Measurements from ENCODE around the gene SP100. TPM values are rescaled to one million over a fixed set of nuclear protein-coding genes. Genes with fewer than 3 reads are reported as not detected.

The SP100 gene
- total and polyA plus RNA-seq, 2 of the 8 experiments (the other 6 are each of a cell fraction or from before 2014, with no cell fraction given) = 0.06 to 1.1 TPM

DNA sequence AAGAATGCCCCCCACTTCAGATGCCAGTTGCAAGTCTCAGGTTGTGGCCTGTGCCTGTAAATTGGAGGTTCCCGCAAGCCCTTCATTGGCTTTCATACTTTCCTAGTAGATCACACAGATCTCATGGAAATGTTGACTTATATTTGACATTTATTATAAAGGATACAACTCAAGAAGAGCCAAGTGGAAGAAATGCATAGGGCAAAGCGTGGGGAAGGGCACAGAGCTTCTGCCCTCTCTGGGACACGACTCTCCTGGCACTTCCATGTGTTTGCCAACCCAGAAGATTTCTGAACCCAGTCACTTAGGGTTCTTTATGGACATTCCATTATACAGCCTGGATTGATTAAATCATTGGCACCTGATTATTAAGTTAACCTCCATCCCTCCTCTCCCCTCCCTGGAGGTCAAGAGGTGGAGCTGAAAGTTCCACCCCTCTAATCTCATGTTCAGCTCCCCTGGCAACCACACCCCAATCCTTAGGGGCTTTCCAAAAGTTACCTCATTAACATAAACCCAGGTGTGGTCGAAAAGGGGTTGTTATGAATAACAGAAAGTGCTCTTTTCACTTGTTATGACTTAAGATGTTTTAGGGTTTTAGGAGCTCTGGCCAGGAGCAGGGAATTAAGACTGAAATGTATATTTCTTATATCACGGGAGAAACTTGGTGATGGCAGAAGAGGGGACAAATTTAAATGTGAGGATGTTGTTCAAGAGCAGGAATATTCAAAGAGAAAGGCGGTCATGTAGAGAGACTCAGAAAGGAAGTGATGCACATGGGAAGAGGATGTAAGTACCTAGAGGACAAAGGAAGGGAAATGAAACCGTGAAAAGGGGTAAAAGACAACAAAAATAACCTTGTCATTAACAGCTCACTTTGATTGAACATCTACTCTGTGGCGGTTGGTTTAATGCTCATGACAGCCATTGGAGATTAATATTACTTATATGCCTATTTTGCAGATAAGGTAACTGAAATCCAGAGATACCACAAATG is 31.8 kb downstream of the SP100 start (continued):
- no peak for TF ChIP-seq TBP (IDR thresholded peaks at IDR 0.05; ENCODE audit: low read depth, low read length)
- no peak for TF ChIP-seq CBX5 (IDR thresholded peaks at IDR 0.05; ENCODE audit: low read depth, low read length)
- no peak for TF ChIP-seq NANOG (IDR thresholded peaks at IDR 0.05; ENCODE audit: insufficient read depth, low read depth, low read length, poor library complexity, severe bottlenecking)
- TF ChIP-seq, protein P1, sequence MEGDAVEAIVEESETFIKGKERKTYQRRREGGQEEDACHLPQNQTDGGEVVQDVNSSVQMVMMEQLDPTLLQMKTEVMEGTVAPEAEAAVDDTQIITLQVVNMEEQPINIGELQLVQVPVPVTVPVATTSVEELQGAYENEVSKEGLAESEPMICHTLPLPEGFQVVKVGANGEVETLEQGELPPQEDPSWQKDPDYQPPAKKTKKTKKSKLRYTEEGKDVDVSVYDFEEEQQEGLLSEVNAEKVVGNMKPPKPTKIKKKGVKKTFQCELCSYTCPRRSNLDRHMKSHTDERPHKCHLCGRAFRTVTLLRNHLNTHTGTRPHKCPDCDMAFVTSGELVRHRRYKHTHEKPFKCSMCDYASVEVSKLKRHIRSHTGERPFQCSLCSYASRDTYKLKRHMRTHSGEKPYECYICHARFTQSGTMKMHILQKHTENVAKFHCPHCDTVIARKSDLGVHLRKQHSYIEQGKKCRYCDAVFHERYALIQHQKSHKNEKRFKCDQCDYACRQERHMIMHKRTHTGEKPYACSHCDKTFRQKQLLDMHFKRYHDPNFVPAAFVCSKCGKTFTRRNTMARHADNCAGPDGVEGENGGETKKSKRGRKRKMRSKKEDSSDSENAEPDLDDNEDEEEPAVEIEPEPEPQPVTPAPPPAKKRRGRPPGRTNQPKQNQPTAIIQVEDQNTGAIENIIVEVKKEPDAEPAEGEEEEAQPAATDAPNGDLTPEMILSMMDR (IDR thresholded peaks at IDR 0.05; ENCODE audit: control extremely low read depth in 1 of 3, insufficient read depth in 1 of 3, low read depth in 1 of 3, low read length in 3 of 3) = no peak
- TF ChIP-seq, protein P2, sequence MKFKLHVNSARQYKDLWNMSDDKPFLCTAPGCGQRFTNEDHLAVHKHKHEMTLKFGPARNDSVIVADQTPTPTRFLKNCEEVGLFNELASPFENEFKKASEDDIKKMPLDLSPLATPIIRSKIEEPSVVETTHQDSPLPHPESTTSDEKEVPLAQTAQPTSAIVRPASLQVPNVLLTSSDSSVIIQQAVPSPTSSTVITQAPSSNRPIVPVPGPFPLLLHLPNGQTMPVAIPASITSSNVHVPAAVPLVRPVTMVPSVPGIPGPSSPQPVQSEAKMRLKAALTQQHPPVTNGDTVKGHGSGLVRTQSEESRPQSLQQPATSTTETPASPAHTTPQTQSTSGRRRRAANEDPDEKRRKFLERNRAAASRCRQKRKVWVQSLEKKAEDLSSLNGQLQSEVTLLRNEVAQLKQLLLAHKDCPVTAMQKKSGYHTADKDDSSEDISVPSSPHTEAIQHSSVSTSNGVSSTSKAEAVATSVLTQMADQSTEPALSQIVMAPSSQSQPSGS (IDR thresholded peaks at IDR 0.05; ENCODE audit: low read length) = no peak
- TF ChIP-seq RBBP5 (IDR thresholded peaks at IDR 0.05; ENCODE audit: borderline replicate concordance, low read depth, low read length) = no peak
- no peak for TF ChIP-seq CHD1 (IDR thresholded peaks at IDR 0.05; ENCODE audit: low read depth, low read length)
- TF ChIP-seq KDM1A (IDR thresholded peaks at IDR 0.05; ENCODE audit: borderline replicate concordance, low read length) = no peak
